ENCODE data around the gene FOXJ2. TPM values are rescaled to one million over a fixed set of nuclear protein-coding genes. Genes with fewer than 3 reads are reported as not detected.
"Not testable (repeated sequence)": the region's sequence is repeated elsewhere in the genome, so short reads cannot be mapped to it uniquely, and the experiment has no call there.

The FOXJ2 gene
- total RNA-seq, 1 donor from 2014 or later, result 14.8 TPM

DNA sequence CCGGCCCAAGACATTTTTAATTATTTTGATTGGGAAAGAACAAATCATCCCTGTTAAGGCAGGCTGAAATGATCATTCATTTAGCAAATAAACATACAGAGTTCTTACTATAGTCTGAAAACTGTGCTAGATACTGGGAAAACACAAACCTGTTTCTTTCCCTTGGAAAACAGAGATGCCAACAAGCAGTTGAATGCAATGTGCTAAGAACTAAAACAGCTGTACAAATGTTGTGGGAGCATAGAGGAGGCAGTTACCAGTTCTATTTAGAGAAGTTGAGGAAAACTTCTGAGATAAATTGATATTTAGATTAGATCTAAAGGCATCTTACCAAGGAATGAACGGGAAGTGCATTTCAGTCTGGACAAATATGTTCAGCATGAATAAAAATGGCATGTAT lies 46.4 kb downstream of the FOXJ2 start:
- H3K4me3 ChIP-seq (ENCODE audit: low read depth, low read length), result no peak overlapping the region

GRCh38 chr12:8080120-8080519 lies 47.6 kb downstream of the FOXJ2 start:
- no peak overlapping the region for H3K4me3 ChIP-seq (ENCODE audit: low read depth, low read length)
- no peak for TF ChIP-seq CTCF (IDR thresholded peaks at IDR 0.05; ENCODE audit: insufficient read depth, low read length, poor library complexity, severe bottlenecking)
- no peaks in the 10 kb centered on the region for H3K36me3 ChIP-seq (ENCODE audit: control insufficient read depth, insufficient read depth, low read length)
- no peaks in the 10 kb centered on the region for H3K27me3 ChIP-seq (ENCODE audit: control insufficient read depth, insufficient read depth, low read length)
- DNase-seq (ENCODE audit: low read depth), result no peak

More for the DNA sequence above, 46.4 kb downstream of the FOXJ2 start:
- Histone ChIP-seq H3K36me3 (ENCODE audit: control insufficient read depth, insufficient read depth, low read length) (no peaks in the 10 kb centered on the region), H3K27me3 (ENCODE audit: control insufficient read depth, insufficient read depth, low read length) (no peaks in the 10 kb centered on the region)
- DNase-seq (ENCODE audit: low read depth), result no peak
- TF ChIP-seq CTCF (IDR thresholded peaks at IDR 0.05; ENCODE audit: insufficient read depth, low read length, poor library complexity, severe bottlenecking), result no peak

DNA sequence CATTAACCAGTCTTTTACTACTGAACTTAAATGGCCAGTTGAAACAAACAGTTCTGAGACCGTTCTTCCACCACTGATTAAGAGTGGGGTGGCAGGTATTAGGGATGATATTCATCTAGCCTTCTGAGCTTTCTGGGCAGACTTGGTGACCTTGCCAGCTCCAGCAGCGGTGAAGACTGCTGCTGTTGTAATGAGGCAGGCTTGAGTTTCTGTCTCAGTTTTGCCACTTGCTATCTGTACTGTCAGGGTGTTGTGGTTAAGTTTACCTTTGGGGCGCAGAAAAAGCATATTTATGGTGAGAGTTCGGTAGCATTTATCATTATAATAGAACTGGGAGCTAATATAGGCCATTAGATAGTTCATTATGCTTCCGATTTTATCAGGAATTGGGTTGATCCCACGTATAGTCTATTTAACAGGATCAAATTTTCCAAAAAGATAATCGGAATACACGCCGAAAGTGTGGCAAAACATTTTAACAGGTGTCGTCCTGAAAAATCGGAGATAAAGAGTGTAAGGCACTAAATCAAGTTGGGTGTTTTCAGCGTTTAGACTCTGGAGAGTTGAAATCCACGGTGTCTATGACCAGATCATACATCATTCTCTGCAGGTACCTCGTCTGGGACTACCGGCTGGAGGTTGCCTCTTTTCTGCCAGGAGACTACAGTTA lies 48.9 kb downstream of the FOXJ2 start:
- Histone ChIP-seq H3K27me3 (ENCODE audit: control insufficient read depth, insufficient read depth, low read length) (no peaks in the 10 kb centered on the region), H3K4me3 (ENCODE audit: low read depth, low read length) (peak overlapping the region; percentile 78), H3K36me3 (ENCODE audit: control insufficient read depth, insufficient read depth, low read length) (no peaks in the 10 kb centered on the region)
- DNase-seq (ENCODE audit: low read depth), result no peak
- no peak for TF ChIP-seq CTCF (IDR thresholded peaks at IDR 0.05; ENCODE audit: insufficient read depth, low read length, poor library complexity, severe bottlenecking)

DNA sequence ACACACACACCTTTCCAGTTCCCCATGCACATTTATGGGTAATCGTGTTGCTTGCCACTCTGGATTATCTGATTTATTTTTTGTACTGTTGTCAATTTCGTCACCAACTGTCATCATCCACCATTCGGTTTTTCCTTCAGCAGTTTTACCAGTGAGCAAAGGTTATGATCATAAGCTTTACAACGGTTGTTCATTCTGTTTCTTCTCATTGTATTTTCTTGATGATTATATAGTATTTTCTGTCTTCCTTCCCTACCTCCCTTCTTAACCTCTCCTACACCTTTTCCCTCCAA lies 50.2 kb downstream of the FOXJ2 start:
- H3K27me3 ChIP-seq (ENCODE audit: control insufficient read depth, insufficient read depth, low read length), result no peaks in the 10 kb centered on the region
- no peak for DNase-seq (ENCODE audit: low read depth)
- TF ChIP-seq CTCF (IDR thresholded peaks at IDR 0.05; ENCODE audit: insufficient read depth, low read length, poor library complexity, severe bottlenecking), result no peak
- peak overlapping the region; percentile 78 for H3K4me3 ChIP-seq (ENCODE audit: low read depth, low read length)
- no peaks in the 10 kb centered on the region for H3K36me3 ChIP-seq (ENCODE audit: control insufficient read depth, insufficient read depth, low read length)

GRCh38 chr12:8084351-8084750 lies 51.8 kb downstream of the FOXJ2 start:
- H3K27me3 ChIP-seq (ENCODE audit: control insufficient read depth, insufficient read depth, low read length); H3K36me3 ChIP-seq (ENCODE audit: control insufficient read depth, insufficient read depth, low read length); H3K4me3 ChIP-seq (ENCODE audit: low read depth, low read length); DNase-seq (ENCODE audit: low read depth): not testable (repeated sequence)

DNA sequence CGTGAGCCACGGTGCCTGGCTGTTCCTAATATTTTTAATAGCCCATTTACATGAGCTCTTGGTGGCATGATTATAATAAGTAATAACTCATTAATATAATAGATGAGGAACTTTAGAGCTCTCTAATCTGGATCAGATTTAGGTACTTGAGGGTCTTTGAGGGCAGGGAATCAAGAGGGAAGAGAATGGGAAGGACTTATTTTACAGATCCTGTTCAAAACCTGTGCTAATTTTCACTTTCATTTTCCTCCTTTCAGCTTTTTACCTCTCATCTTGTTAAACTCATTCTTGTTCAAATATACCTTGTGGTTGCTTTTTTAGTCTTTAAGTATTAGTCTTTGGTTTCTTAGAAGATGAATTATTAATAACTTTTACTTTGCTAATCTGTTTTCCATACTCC lies 55.1 kb downstream of the FOXJ2 start:
- TF ChIP-seq CTCF (IDR thresholded peaks at IDR 0.05; ENCODE audit: insufficient read depth, low read length, poor library complexity, severe bottlenecking), result no peak
- Histone ChIP-seq H3K27me3 (ENCODE audit: control insufficient read depth, insufficient read depth, low read length) (no peaks in the 10 kb centered on the region), H3K36me3 (ENCODE audit: control insufficient read depth, insufficient read depth, low read length) (no peaks in the 10 kb centered on the region), H3K4me3 (ENCODE audit: low read depth, low read length) (no peak overlapping the region)
- DNase-seq (ENCODE audit: low read depth), result no peak
